Lower lobe of right lung (tissue), 2 donors: ENCODE data around the gene CHTOP. TPM values are rescaled to one million over a fixed set of nuclear protein-coding genes. Genes with fewer than 3 reads are reported as not detected.

ENCODE experiments used
- ATAC-seq, 2 donors: fragments of 200-7000 bp; cut with Tn5 transposase; one replicate each; pipeline ENCODE4 v1.9.1; 2020 to 2022; ENCODE audit warnings: mild to moderate bottlenecking in 2 of 2, moderate library complexity in 2 of 2
- DNase-seq: peaks from one replicate; pipeline ENCODE4 v3.0.0-alpha.2; 2020
- H3K27ac ChIP-seq: fragments of 200-600 bp; one replicate; pipeline ENCODE4 v1.8.0; 2022
- H3K27me3 ChIP-seq: fragments of 200-600 bp; one replicate; pipeline ENCODE4 v1.8.0; 2022; ENCODE audit warnings: low read depth
- H3K36me3 ChIP-seq: fragments of 200-600 bp; one replicate; pipeline ENCODE4 v1.8.0; 2022; ENCODE audit warnings: mild to moderate bottlenecking
- H3K4me1 ChIP-seq: fragments of 200-600 bp; one replicate; pipeline ENCODE4 v1.8.0; 2022
- H3K4me3 ChIP-seq: fragments of 200-600 bp; one replicate; pipeline ENCODE4 v1.8.0; 2022; ENCODE audit warnings: mild to moderate bottlenecking
- H3K9me3 ChIP-seq: fragments of 200-600 bp; one replicate; pipeline ENCODE4 v1.8.0; 2022
- intact Hi-C: fragments of 100-400 bp; cut with DNase I; formaldehyde crosslinking; loops from one replicate; pipeline ENCODE4 v1.11.0; 2022
- total RNA-seq: library from RNA; stranded (reverse); fragmentation: NEBNext Ultra II Directional; extraction: Animal tissue kit (Norgen Biotek cat#: 25700); gene quantifications from one replicate; pipeline ENCODE4 v1.2.1, GENCODE V29; 2021
- TF ChIP-seq, protein P1 (sequence below): fragments of 200-600 bp; IDR thresholded peaks from one replicate; pipeline ENCODE4 v1.8.0; 2022; ENCODE audit warnings: antibody characterized with exemption, mild to moderate bottlenecking
- donor health status: DM: no; HTN: yes; CAD: no; lungs with severe emphysema.

The CHTOP gene
- total RNA-seq, 1 donor from 2014 or later, result 72.2 TPM

DNA sequence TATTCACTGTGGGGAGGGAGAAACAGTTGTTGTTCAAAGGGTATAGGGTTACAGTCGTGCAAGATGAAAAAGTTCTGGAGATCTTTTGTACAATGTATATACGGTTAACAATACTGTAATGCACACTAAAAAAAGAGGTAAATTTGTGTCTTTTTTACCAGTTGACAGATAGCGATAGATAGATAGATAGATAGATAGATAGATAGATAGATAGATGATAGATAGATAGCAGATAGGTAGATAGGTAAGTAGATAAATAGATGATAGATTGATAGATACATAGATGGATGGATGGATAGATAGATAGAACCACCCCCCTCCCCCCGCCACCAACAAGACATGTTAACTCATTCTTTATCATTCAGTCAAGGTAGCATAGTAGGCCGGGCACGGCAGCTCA lies 31.1 kb upstream of the CHTOP start:
- Histone ChIP-seq H3K9me3 (no peaks in the 10 kb centered on the region), H3K4me3 (no peak overlapping the region), H3K4me1 (peaks cover 13% of the 10 kb centered on the region), H3K27ac (no peak overlapping the region), H3K27me3 (no peaks in the 10 kb centered on the region), H3K36me3 (peaks cover 27% of the 10 kb centered on the region)
- no peak for ATAC-seq
- no peak for DNase-seq
- TF ChIP-seq, protein P1, sequence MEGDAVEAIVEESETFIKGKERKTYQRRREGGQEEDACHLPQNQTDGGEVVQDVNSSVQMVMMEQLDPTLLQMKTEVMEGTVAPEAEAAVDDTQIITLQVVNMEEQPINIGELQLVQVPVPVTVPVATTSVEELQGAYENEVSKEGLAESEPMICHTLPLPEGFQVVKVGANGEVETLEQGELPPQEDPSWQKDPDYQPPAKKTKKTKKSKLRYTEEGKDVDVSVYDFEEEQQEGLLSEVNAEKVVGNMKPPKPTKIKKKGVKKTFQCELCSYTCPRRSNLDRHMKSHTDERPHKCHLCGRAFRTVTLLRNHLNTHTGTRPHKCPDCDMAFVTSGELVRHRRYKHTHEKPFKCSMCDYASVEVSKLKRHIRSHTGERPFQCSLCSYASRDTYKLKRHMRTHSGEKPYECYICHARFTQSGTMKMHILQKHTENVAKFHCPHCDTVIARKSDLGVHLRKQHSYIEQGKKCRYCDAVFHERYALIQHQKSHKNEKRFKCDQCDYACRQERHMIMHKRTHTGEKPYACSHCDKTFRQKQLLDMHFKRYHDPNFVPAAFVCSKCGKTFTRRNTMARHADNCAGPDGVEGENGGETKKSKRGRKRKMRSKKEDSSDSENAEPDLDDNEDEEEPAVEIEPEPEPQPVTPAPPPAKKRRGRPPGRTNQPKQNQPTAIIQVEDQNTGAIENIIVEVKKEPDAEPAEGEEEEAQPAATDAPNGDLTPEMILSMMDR, result no peak
- intact Hi-C loops, result no loop called here

DNA sequence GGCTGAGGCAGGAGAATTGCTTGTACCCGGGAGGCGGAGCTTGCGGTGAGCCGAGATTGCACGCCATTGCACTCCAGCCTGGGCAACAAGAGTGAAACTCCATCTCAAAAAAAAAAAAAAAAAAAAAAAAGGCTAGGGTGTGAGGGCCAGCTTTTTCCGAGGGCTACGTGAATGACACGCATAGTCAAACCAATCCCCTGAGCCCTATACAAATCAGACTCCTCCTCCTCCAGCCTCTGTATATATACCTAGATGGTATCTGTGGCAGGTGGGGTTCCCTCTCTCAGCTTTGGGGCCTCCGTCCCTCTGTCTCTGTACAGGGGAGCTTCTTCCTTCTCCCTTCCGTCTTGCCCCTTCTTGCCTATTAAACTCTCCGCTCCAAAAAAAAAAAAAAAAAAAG lies 27.7 kb upstream of the CHTOP start:
- no peak overlapping the region for H3K27ac ChIP-seq
- H3K4me3 ChIP-seq, result no peak overlapping the region
- TF ChIP-seq, protein P1, result no peak
- no peaks in the 10 kb centered on the region for H3K27me3 ChIP-seq
- H3K4me1 ChIP-seq, result peaks cover 38% of the 10 kb centered on the region
- no peak for DNase-seq
- no peak for ATAC-seq
- peaks cover 28% of the 10 kb centered on the region for H3K36me3 ChIP-seq
- intact Hi-C loops, result no loop called here
- no peaks in the 10 kb centered on the region for H3K9me3 ChIP-seq

DNA sequence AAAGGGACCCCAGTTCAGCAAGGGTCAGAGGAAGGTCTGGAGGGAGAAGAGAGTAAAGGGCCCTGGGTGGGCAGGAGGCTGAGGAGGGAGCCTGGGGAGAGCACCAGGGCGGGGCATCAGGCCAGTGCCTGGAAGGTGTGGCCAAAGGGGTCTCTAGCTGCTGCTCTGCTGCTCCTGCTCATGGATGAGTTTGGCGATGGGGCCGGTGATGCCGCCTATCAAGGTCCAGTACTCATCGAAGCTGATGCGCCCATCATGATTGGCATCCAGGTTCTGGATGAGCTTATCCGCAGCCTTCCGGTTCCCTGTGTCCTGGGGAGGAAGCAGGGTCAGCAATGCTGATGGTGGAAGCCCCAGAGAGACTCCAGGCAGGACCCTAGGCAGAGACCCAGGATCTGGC lies 26.5 kb upstream of the CHTOP start:
- peak overlapping the region; percentile 60 for H3K4me3 ChIP-seq

DNA sequence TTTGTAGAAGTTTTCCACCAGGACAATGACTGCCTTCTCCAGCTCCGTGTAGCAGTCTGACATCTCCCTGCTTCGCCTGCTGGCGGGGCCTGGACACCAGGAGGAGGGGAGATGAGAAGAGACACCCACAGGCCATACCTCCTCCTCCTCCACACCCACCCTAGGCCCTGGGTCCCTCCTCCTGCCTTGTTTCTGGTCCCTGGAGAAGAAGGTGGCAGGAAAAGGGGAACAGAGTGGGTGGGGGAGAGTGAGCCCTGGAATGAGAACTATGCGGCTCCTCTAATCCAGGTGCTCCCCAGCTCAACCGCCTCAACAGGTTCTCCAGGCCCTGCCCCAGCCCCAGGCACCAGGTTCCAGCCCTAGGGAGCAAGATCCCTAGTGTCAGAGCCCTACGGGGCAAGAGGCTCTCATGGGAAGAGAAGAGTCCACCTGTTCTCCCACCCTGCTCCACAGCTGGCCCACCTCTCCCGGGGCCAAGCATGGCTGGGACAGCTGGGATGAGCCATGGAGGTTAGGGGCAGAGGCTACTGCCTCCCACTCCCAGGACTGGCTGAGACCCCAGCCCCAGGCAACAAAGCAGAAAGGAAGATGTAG lies 25.7 kb upstream of the CHTOP start:
- peak; percentile 2 to 40 for ATAC-seq
- TF ChIP-seq, protein P1, result no peak
- Histone ChIP-seq H3K36me3 (peaks cover 28% of the 10 kb centered on the region), H3K4me3 (peak overlapping the region; percentile 60), H3K27ac (peak overlapping the region; percentile 90), H3K9me3 (no peaks in the 10 kb centered on the region), H3K27me3 (no peaks in the 10 kb centered on the region), H3K4me1 (peaks cover 44% of the 10 kb centered on the region)
- intact Hi-C loops, result no loop called here
- no peak for DNase-seq

More for the DNA sequence above, 26.5 kb upstream of the CHTOP start:
- Histone ChIP-seq H3K27me3 (no peaks in the 10 kb centered on the region), H3K27ac (no peak overlapping the region), H3K9me3 (no peaks in the 10 kb centered on the region), H3K4me1 (peaks cover 42% of the 10 kb centered on the region), H3K36me3 (peaks cover 28% of the 10 kb centered on the region)
- intact Hi-C loops, result no loop called here
- TF ChIP-seq, protein P1, result no peak
- no peak for DNase-seq
- ATAC-seq, result no peak

DNA sequence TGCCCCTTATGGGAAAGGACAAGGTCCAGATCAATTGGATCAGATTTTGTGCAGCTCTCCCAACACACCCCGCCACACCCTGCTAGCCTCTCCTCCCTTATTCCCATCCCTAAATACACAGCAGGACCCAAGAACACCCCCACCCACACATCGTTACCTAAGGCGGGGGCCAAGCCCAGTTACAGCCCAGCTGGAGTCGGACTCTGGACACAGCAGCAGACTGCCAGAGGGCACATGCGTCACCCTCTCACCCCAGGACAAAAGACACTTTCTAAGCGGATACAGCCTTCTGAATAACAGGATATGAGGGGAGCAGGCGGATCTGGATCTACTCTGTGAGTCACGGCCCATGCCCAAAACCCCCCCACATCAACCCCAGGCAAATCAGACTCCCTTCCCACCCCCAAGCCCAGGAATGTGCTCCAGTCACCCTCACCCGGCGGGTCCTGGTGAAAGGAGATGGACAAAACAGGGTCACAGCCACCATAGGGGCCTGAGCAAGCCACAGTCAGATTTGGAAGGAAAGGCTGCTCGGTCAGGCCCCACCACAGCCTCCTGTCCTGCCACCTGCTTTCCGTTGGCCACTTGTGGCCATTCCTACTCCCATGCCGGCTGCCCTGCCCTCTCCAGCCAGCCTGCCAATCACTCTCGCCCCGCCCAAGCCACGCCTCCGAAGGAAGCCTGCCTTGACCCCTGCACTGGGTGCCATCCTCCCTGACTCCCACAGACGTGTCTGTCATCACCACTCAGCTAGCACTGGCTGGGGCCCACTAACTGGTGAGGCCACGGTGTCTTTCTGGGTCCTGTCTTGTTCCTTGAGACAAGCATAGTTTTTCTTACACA lies 24.9 kb upstream of the CHTOP start:
- intact Hi-C loops, result no loop called here
- peaks cover 47% of the 10 kb centered on the region for H3K4me1 ChIP-seq
- no peaks in the 10 kb centered on the region for H3K27me3 ChIP-seq
- TF ChIP-seq, protein P1, result no peak
- peaks cover 28% of the 10 kb centered on the region for H3K36me3 ChIP-seq
- ATAC-seq (peak; percentile 76 to 81), DNase-seq (peak; percentile 89)
- H3K4me3 ChIP-seq, result peak overlapping the region; percentile 60
- H3K9me3 ChIP-seq, result no peaks in the 10 kb centered on the region
- peak overlapping the region; percentile 90 for H3K27ac ChIP-seq
